ENCODE data around the gene KRTAP10-4. TPM values are rescaled to one million over a fixed set of nuclear protein-coding genes. Genes with fewer than 3 reads are reported as not detected.
"Not testable (repeated sequence)": the region's sequence is repeated elsewhere in the genome, so short reads cannot be mapped to it uniquely, and the experiment has no call there.

The KRTAP10-4 gene
- polyA plus RNA-seq, 3 donors from 2014 or later: not detected

DNA sequence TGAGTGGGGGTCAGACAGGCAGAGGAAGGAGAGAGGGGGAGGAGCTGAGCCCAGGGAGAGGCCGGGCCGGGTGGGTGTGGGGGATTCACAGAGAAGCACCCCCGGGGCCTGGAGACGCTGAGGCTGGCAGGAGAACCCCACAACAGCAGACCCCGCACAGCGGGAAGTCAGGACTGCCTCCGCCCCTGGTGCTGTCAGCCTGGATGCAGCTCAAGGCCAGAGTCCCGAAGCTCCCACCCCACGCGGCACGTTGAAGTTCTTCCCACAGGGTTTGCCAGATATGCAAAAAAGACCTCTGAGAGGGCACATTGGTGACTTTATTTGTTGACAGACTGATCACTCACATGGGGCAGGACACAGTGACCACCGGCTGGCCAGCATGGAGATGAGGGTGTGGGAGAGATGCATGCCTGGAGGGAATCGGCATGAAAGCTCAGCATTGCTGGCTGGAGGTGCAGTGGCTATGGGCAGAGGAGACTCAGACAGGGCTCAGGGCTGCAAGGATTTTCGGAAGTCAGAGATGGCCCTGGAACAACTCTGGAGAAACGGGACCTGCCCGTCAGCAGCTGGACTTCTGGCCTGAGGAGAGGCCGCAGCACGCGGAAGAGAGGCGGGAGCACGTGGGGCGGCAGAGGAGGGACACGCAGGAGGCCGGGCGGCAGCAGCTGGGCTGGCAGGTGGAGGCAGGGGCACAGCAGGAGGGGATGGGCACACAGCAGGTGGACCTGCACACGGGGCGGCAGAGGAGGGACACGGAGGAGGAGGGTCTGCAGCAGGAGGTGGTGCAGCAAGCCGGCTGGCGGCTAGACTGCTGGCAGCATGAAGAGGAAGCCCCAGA is 15.8 kb upstream of the KRTAP10-4 start:
- no peak for DNase-seq
- no peaks in the 10 kb centered on the region for H3K4me1 Mint-ChIP-seq
- peaks cover 0 to 9% (median 4%) of the 10 kb centered on the region in 6 donors for H3K9me3 Mint-ChIP-seq
- peaks cover 0 to 6% (median 2%) of the 10 kb centered on the region in 3 donors for H3K27me3 Mint-ChIP-seq (ENCODE audit: low read depth in 3 of 3)
- H3K4me3 Mint-ChIP-seq: no peak overlapping the region
- H3K27ac Mint-ChIP-seq: no peak overlapping the region
- peaks cover 0 to 3% (median 0%) of the 10 kb centered on the region in 3 donors for H3K36me3 Mint-ChIP-seq

DNA sequence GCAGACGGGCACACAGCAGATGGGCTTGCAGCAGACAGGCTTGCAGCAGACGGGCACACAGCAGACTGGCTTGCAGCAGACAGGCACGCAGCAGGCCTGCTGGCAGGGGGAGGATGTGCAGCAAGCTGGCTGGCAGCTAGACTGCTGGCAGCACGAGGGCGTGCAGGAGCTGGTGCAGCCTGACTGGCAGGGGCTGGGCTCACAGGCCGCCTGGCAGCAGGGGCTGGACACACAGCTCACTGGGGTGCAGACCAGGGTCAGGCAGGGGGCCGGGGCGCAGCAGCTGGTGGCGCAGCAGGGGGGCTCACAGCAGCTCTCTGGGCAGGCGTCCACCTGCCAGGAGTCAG is 15.2 kb upstream of the KRTAP10-4 start:
- not testable (repeated sequence) for H3K36me3 Mint-ChIP-seq; H3K4me1 Mint-ChIP-seq; H3K4me3 Mint-ChIP-seq; H3K9me3 Mint-ChIP-seq; H3K27me3 Mint-ChIP-seq (ENCODE audit: low read depth in 3 of 3); H3K27ac Mint-ChIP-seq; DNase-seq

DNA sequence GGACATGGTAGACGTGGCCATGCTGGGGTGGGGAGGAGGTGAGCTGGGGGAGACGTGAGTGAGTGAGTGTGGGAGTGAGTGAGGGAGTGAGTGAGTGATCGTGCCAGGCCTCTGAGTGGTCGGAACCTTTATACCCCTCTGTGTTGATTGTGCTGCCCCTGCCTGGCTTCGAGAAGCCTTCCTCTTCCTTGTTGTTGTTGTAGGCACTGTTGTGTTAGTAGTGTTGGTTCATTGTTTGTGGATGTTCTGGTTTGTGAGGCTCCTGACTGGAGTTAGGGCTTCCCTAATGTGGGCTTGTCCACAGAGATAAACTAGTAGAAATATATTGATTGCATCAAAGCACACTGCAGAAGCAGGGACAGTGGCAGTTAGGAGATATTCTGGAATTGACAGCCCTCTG is 14.8 kb upstream of the KRTAP10-4 start, which contains the start of gene KRTAP10-3:
TSS of gene KRTAP10-3 (minus strand) at position 101 of the 400 bp plus-strand sequence. CDS start at position 21, 80 bp downstream.
- Mint-ChIP-seq H3K4me1 (no peaks in the 10 kb centered on the region), H3K27me3 (ENCODE audit: low read depth in 3 of 3) (peaks cover 0 to 6% (median 2%) of the 10 kb centered on the region in 3 donors), H3K4me3 (no peak within 1 kb of the TSS), H3K36me3 (peaks cover 0 to 3% (median 0%) of the 10 kb centered on the region in 3 donors), H3K27ac (no peak within 1 kb of the TSS), H3K9me3 (peaks cover 0 to 9% (median 5%) of the 10 kb centered on the region in 6 donors)
- no peak for DNase-seq

DNA sequence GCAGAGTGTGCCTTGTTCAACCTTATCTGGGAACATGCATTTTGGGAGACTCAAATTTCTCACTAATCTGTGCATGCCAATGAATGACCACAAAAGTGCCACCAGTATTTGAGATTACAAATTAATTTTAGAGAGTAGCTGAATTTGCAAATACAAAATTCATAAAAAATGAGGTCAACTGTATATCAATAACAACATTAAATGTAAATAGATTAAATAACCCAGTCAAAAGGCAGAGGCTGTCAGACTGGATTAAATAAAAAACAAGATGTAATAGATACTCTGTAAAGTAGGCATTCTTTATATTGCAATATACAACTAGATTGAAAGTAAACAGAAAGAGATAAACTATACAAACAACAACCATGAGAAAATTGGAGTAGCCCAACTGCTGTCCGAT is 9.4 kb upstream of the KRTAP10-4 start:
- Mint-ChIP-seq H3K27ac (peak overlapping the region in 3 of 6 donors; percentile 1 to 68 (median 47)), H3K9me3 (peaks cover 0 to 9% (median 5%) of the 10 kb centered on the region in 6 donors), H3K4me3 (no peak overlapping the region), H3K4me1 (peaks cover 13 to 14% of the 10 kb centered on the region in 2 donors), H3K27me3 (ENCODE audit: low read depth in 3 of 3) (peaks cover under 1 to 4% (median 3%) of the 10 kb centered on the region in 3 donors), H3K36me3 (no peaks in the 10 kb centered on the region)
- no peak for DNase-seq

DNA sequence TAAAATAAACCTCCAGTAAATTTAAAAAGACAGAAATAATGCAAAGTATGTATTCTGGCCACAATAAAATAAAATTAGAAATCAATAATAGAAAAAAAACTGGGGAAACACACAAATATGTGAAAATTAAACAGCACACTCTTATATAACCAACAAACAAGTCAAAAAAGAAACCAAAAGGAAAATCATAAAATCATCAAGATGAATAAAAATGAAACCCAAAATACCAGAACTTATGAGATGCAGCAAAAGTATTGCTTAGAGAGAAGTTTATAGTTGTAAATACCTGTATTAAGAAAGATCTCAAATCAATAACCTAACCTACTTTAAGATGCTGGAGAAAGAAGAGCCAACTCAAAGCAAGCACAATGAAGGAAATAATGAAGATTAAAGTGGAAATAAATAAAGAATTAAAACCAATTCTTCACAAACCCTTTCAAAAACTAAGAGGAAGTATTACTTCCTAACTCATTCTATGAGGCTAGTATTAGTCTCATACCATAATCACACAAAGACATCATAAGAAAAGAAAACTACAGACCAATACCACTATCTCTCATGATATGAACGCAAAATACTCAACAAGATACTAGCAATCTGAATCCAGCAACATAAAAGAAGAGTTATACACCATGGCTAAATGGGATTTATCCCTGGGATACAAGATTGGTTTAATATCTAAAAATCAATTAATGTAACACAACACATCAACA is 8.5 kb upstream of the KRTAP10-4 start:
- Mint-ChIP-seq H3K4me1 (peaks cover 13 to 14% of the 10 kb centered on the region in 2 donors), H3K27me3 (ENCODE audit: low read depth in 3 of 3) (peaks cover 3 to 7% (median 5%) of the 10 kb centered on the region in 3 donors), H3K9me3 (peaks cover 0 to 7% (median 5%) of the 10 kb centered on the region in 6 donors), H3K4me3 (peak overlapping the region in 2 of 5 donors; percentile 38 to 48), H3K27ac (peak overlapping the region; percentile 16 to 84 (median 74)), H3K36me3 (no peaks in the 10 kb centered on the region)
- DNase-seq: no peak

DNA sequence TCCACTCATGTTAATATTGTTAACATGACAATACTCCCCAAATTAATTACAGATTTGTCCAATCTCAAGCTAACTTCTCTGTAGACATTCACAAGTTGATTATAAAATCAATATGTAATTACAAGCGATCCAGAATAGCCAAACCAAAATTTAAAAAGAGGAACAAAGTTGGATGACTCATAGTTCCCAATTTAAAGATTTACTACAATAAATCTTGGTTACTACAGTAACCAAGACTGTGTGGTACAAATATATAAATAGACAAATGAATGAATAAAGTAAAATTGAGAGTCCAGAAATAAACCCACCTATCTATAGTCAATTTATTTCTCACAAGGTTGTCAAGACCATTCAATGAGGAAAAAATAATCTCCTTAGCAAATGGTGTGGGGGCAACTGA is 7.1 kb upstream of the KRTAP10-4 start:
- H3K27ac Mint-ChIP-seq: no peak overlapping the region
- H3K4me3 Mint-ChIP-seq: no peak overlapping the region
- peaks cover 0 to 7% (median 5%) of the 10 kb centered on the region in 6 donors for H3K9me3 Mint-ChIP-seq
- no peak for DNase-seq
- peaks cover 13 to 14% of the 10 kb centered on the region in 2 donors for H3K4me1 Mint-ChIP-seq
- peaks cover 6 to 8% (median 7%) of the 10 kb centered on the region in 3 donors for H3K27me3 Mint-ChIP-seq (ENCODE audit: low read depth in 3 of 3)
- no peaks in the 10 kb centered on the region for H3K36me3 Mint-ChIP-seq

DNA sequence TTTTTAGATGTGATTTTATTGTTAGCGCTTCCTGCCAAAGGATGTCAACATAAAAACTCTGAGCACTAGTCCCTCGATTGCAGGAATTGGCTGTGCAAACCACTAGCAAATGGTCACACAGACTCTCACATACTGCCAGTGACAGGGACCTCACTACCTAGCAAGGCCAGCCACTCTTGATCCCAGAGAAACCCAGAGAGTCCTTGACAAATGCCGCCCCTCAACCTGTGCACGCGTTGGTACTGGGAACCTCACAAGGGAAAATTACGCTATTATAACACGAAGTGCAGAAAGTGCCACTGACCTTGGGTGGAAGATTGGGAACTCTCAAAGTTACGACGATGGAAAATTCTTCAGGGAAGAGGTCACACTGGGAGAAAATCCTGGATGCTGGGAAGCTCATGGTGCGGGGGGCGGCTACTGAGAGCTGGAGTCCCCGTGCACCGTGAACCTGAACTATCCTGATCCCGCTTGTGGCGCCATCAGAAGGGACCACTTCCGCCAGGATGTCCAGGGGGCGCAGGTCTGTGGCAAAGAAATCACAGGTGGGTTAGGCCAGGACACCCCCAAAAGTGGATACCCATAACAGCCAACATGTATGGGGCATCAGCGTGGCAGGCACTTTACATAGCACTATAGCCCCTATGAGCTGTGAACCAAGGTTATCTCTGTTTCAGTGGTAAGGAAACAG is 5.9 kb upstream of the KRTAP10-4 start:
- no peak for DNase-seq
- Mint-ChIP-seq H3K27me3 (ENCODE audit: low read depth in 3 of 3) (peaks cover 8 to 11% (median 8%) of the 10 kb centered on the region in 3 donors), H3K4me3 (no peak overlapping the region)

DNA sequence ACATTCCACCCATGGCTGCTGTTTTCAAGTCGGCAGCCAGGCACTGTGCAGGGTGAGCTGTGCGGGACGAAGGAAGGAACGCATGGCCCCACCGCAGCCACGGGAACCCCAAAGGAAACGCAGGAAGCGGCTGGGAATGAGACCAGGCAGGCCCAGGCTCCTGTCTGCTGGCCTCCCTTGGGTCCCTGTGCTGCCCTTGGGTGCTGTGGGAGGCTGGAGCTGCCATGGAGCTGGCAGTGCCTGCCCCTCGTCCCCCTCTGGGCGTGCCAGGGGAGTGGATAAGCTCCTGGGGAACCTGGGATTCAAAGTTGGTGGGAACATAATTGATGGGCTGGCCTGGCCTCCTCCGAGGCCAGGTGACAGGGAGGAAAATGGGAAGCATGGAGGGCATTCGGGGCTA is 5.3 kb upstream of the KRTAP10-4 start:
- no peak overlapping the region for H3K4me3 Mint-ChIP-seq
- H3K36me3 Mint-ChIP-seq: no peaks in the 10 kb centered on the region
- H3K27ac Mint-ChIP-seq: no peak overlapping the region
- no peak for DNase-seq
- peaks cover 0 to under 1% (median 0%) of the 10 kb centered on the region in 6 donors for H3K9me3 Mint-ChIP-seq
- H3K4me1 Mint-ChIP-seq: peaks cover 13 to 14% of the 10 kb centered on the region in 2 donors
- peaks cover 8 to 11% (median 8%) of the 10 kb centered on the region in 3 donors for H3K27me3 Mint-ChIP-seq (ENCODE audit: low read depth in 3 of 3)

More for the DNA sequence above, 5.9 kb upstream of the KRTAP10-4 start:
- Mint-ChIP-seq H3K4me1 (peaks cover 13 to 14% of the 10 kb centered on the region in 2 donors), H3K36me3 (no peaks in the 10 kb centered on the region), H3K9me3 (peaks cover 0 to 1% (median 0%) of the 10 kb centered on the region in 6 donors), H3K27ac (peak overlapping the region in 1 of 6 donors; percentile 15)

DNA sequence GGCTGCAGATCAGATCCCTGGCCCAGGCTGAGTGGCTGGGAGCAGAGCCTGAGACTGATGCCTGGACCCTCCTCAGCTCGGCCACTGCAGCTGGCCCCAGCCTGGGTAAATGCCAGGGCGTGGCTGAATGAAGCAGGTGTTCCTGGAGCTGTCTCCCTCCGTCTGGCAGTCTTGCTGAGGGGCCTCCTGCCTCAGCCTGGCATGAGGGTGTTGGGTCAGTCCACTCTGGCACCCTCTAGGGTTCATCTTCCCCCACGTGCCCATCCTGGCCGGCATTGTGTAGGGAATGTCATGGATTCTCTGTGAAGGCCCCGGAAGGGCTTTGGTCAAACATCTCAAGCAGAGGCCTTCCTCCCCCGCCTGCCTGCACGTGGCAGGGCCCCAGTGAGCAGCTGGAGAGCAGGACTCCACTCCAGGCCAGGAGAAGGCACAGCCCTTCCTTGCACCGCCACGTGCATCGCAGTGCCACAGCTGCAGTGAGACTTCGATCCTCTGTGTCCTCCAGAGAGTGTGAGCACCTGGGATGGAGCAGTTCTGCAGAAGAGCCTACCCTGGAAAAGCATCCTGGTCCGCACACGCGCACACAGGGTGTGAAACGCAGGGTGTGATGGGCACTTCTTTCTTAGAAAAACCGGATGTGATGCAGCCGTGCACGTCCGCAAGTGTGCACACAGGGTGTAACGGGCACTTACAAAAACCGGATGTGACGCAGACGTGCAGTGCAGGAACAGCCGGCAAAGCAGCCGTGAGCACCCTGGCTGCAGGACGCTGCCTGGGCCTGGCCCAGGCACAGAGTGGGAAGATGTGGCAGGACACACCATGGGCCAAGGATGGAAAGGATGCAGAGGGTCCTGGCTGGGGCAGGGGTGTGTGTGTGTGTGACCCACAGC is 4.6 kb upstream of the KRTAP10-4 start:
- Mint-ChIP-seq H3K9me3 (no peaks in the 10 kb centered on the region), H3K4me3 (no peak overlapping the region), H3K36me3 (no peaks in the 10 kb centered on the region), H3K4me1 (peaks cover 13 to 14% of the 10 kb centered on the region in 2 donors), H3K27ac (no peak overlapping the region), H3K27me3 (ENCODE audit: low read depth in 3 of 3) (peaks cover 8 to 11% (median 8%) of the 10 kb centered on the region in 3 donors)
- no peak for DNase-seq

DNA sequence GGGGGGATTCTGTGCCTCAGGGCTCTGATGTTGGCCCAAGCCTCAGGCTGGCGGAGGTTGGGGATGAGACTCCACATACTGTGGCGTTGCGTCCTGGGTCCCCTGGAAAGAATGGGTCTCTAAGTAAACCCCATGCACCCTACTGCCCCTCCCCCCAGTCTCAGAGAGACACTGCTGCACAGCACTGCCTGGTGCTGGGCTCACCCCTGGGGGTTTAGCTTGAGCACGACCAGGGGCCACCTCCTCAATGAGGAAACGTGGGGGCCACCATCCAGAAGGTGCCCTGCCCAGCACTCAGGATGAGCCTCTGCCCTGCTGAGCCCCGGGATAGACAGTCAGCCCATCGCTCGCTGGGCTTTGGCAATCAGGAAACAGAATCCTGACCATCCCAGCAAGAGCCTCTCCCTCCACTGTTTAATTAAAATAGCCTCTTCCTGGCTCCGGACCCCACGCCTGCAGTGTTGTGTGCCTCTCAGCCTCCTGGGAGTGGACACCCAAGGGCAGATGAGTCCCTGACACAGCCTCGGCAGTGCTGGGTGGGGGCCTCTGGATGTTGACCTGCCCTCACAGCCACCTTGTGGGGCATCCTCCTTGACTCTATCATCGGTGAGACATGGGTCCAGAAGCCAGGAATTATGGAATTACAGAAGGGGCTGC is 3.5 kb upstream of the KRTAP10-4 start:
- no peaks in the 10 kb centered on the region for H3K36me3 Mint-ChIP-seq
- H3K9me3 Mint-ChIP-seq: no peaks in the 10 kb centered on the region
- no peak for DNase-seq
- H3K4me1 Mint-ChIP-seq: peaks cover 5% of the 10 kb centered on the region in 2 donors
- H3K4me3 Mint-ChIP-seq: no peak overlapping the region
- peak overlapping the region in 1 of 6 donors; percentile 29 for H3K27ac Mint-ChIP-seq
- H3K27me3 Mint-ChIP-seq (ENCODE audit: low read depth in 3 of 3): peaks cover 8 to 13% (median 8%) of the 10 kb centered on the region in 3 donors

DNA sequence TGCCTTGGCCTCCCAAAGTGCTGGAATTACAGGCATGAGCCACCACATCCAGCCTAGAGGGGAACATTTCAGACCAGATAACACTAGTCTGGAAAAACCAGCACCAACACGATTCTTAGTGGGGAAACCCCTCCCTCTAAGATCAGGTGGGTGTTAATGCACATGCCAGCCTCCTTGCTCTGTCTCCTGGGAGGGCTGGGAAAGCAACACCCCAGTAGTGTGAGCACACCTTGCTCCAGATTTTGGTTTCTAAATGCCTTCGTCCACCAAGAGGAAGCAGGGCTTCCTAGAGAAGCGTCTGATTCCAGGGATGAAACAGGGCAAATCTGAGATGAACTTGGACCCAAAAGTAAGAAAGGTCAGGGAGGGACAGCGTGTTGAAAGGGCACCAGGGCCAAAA is 2.2 kb upstream of the KRTAP10-4 start:
- H3K27ac Mint-ChIP-seq: no peak overlapping the region
- DNase-seq: no peak
- no peaks in the 10 kb centered on the region for H3K4me1 Mint-ChIP-seq
- no peaks in the 10 kb centered on the region for H3K36me3 Mint-ChIP-seq
- H3K4me3 Mint-ChIP-seq: no peak overlapping the region
- H3K27me3 Mint-ChIP-seq (ENCODE audit: low read depth in 3 of 3): peaks cover 8 to 13% (median 8%) of the 10 kb centered on the region in 3 donors
- H3K9me3 Mint-ChIP-seq: peaks cover 0 to 4% (median 0%) of the 10 kb centered on the region in 6 donors

Data from immature natural killer cell (primary cell).